Smooth muscle cell (in vitro differentiated cells): ENCODE data around the gene PRRT4. TPM values are rescaled to one million over a fixed set of nuclear protein-coding genes. Genes with fewer than 3 reads are reported as not detected.

Experiments
- DNase-seq: peaks from one replicate; lab custom pipeline; 2025; ENCODE audit not compliant: unreplicated experiment; lab: John Stamatoyannopoulos, UW
- H2AFZ ChIP-seq: fragments of 200-600 bp; sonication (generic); 2 replicates; pipeline ENCODE4 v1.6.0; 2016; ENCODE audit warnings: antibody characterized with exemption, low read depth, mild to moderate bottlenecking
- H3F3A ChIP-seq: fragments of 200-600 bp; sonication (generic); 2 replicates; pipeline ENCODE4 v1.6.0; 2017; ENCODE audit warnings: antibody characterized with exemption, low read depth
- H3K27ac ChIP-seq: fragments of 200-600 bp; sonication (generic); 2 replicates; pipeline ENCODE4 v1.5.1; 2016; ENCODE audit warnings: low read depth, mild to moderate bottlenecking
- H3K27me3 ChIP-seq: fragments of 200-600 bp; sonication (generic); 2 replicates; pipeline ENCODE4 v1.6.1; 2016; ENCODE audit warnings: low read depth, mild to moderate bottlenecking
- H3K36me3 ChIP-seq: fragments of 200-600 bp; sonication (generic); 2 replicates; pipeline ENCODE4 v1.5.1; 2016; ENCODE audit warnings: low read depth
- H3K4me1 ChIP-seq: fragments of 200-600 bp; sonication (generic); 2 replicates; pipeline ENCODE4 v1.5.1; 2016; ENCODE audit warnings: low read depth
- H3K4me2 ChIP-seq: fragments of 200-600 bp; sonication (generic); 2 replicates; pipeline ENCODE4 v1.6.0; 2016; ENCODE audit warnings: mild to moderate bottlenecking
- H3K4me3 ChIP-seq: fragments of 200-600 bp; sonication (generic); 2 replicates; pipeline ENCODE4 v1.5.1; 2016; ENCODE audit warnings: mild to moderate bottlenecking
- H3K79me2 ChIP-seq: fragments of 200-600 bp; sonication (generic); 2 replicates; pipeline ENCODE4 v1.6.0; 2016; ENCODE audit warnings: low read depth, mild to moderate bottlenecking
- H3K9ac ChIP-seq: fragments of 200-600 bp; sonication (generic); 2 replicates; pipeline ENCODE4 v1.6.0; 2016; ENCODE audit warnings: low read depth
- H3K9me3 ChIP-seq: fragments of 200-600 bp; sonication (generic); replicated peaks from 2 replicates; pipeline ENCODE4 v1.5.1; 2016; ENCODE audit warnings: low read depth
- H4K20me1 ChIP-seq: fragments of 200-600 bp; sonication (generic); 2 replicates; pipeline ENCODE4 v1.6.0; 2016; ENCODE audit warnings: low read depth
- WGBS: methylation state at CpG from one replicate; pipeline ENCODE4 v1.1.7; 2016; ENCODE audit warnings: low lambda C conversion rate; 5-methylcytosine and 5-hydroxymethylcytosine counted together
- polyA plus RNA-seq: library from polyadenylated mRNA; unstranded; fragments of >200 nt; fragmentation: Nextera tagmentation; extraction: Ambion mirVana; gene quantifications from 2 replicates; pipeline ENCODE4 v1.2.1, GENCODE V29; 2016
- total RNA-seq: library from RNA; depleted of rRNA; stranded (reverse); fragments of >200 nt; gene quantifications from 2 replicates; pipeline ENCODE4 v1.2.3, GENCODE V29; 2014
- TF ChIP-seq, protein P1 (sequence below): fragments of 200-600 bp; sonication (generic); IDR thresholded peaks from 2 replicates; pipeline ENCODE4 v1.5.1; 2017; ENCODE audit warnings: borderline replicate concordance, mild to moderate bottlenecking, antibody characterized with exemption; ENCODE audit not compliant: insufficient read depth, poor library complexity, severe bottlenecking

The PRRT4 gene
- total and polyA plus RNA-seq, 2 experiments from 2014 or later, result 0.09 to 0.83 TPM

DNA sequence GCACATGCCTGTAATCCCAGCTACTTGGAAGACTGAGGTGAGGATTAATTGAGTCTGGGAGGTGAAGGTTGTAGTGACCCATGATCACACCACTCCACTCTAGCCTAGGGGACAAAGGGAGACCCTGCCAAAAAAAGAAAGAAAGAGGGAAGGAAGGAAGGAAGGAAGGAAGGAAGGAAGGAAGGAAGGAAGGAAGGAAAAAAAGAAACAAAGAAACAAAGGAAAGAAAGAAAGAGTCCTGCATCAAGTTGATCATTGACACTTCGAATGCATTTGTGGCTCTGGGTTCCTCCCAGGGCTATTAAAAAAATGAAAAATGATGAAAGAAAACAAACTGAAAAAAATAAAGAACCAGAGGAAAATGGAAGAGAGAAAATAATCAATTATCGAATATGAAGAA is 3.9 kb upstream of the PRRT4 start:
- no peak overlapping the region for H3K27ac ChIP-seq

DNA sequence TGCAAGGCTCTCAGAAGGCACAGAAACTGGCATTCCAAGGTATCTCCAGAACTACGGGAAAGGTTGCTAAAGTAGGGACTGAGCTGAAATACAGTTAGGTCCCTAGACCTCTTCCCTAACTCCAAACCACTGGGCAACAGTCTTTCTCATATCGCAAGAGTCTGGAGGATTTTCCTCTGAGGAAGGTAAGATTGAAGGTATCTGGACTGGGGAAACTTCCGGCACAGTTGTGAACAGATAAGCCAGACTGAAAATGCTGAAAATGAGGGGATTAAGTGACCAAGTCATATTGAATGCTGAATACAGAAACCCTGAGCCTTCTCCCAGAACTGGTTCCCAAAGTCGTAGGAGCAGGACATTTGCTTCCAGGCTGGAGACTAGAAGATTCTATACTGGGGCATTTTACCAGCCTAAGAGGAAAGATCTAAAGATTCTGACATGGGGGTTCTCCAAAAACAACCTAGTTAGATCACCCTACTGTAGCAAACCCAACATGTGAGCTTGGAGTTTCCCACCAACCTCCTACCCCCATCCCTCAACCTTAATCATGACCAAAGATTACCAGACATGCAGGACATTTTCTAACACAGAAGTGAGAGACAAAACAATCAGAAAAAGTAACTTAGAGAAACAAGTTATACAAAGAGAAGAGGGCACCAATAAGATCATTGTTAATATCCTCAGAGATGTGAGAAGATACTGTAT is 2.8 kb upstream of the PRRT4 start:
- no peaks in the 10 kb centered on the region for H3K9me3 ChIP-seq
- peaks cover 7% of the 10 kb centered on the region for H3K4me1 ChIP-seq
- H3F3A ChIP-seq, result peaks cover 6% of the 10 kb centered on the region
- no peak for DNase-seq
- TF ChIP-seq, protein P1, sequence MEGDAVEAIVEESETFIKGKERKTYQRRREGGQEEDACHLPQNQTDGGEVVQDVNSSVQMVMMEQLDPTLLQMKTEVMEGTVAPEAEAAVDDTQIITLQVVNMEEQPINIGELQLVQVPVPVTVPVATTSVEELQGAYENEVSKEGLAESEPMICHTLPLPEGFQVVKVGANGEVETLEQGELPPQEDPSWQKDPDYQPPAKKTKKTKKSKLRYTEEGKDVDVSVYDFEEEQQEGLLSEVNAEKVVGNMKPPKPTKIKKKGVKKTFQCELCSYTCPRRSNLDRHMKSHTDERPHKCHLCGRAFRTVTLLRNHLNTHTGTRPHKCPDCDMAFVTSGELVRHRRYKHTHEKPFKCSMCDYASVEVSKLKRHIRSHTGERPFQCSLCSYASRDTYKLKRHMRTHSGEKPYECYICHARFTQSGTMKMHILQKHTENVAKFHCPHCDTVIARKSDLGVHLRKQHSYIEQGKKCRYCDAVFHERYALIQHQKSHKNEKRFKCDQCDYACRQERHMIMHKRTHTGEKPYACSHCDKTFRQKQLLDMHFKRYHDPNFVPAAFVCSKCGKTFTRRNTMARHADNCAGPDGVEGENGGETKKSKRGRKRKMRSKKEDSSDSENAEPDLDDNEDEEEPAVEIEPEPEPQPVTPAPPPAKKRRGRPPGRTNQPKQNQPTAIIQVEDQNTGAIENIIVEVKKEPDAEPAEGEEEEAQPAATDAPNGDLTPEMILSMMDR, result no peak
- H3K79me2 ChIP-seq, result no peaks in the 10 kb centered on the region
- no peaks in the 10 kb centered on the region for H3K36me3 ChIP-seq
- no peak overlapping the region for H3K27ac ChIP-seq
- no peak overlapping the region for H3K4me2 ChIP-seq
- H3K9ac ChIP-seq, result no peak overlapping the region
- no peak overlapping the region for H3K4me3 ChIP-seq
- H4K20me1 ChIP-seq, result no peaks in the 10 kb centered on the region
- H3K27me3 ChIP-seq, result peaks cover 63% of the 10 kb centered on the region
- WGBS, result 80% methylated on average over 4 of the region's 4 CpGs
- no peak overlapping the region for H2AFZ ChIP-seq

More for the DNA sequence above, 3.9 kb upstream of the PRRT4 start:
- no peaks in the 10 kb centered on the region for H3K36me3 ChIP-seq
- no peaks in the 10 kb centered on the region for H3K9me3 ChIP-seq
- no peak overlapping the region for H3K4me3 ChIP-seq
- H3K4me1 ChIP-seq, result peaks cover 7% of the 10 kb centered on the region
- no peak for DNase-seq
- H3K4me2 ChIP-seq, result no peak overlapping the region
- H4K20me1 ChIP-seq, result no peaks in the 10 kb centered on the region
- H3K79me2 ChIP-seq, result no peaks in the 10 kb centered on the region
- TF ChIP-seq, protein P1, result no peak
- peaks cover 6% of the 10 kb centered on the region for H3F3A ChIP-seq
- no peak overlapping the region for H3K9ac ChIP-seq
- no peak overlapping the region for H2AFZ ChIP-seq
- H3K27me3 ChIP-seq, result peaks cover 63% of the 10 kb centered on the region
- WGBS, result 86% methylated on average over 2 of the region's 2 CpGs

DNA sequence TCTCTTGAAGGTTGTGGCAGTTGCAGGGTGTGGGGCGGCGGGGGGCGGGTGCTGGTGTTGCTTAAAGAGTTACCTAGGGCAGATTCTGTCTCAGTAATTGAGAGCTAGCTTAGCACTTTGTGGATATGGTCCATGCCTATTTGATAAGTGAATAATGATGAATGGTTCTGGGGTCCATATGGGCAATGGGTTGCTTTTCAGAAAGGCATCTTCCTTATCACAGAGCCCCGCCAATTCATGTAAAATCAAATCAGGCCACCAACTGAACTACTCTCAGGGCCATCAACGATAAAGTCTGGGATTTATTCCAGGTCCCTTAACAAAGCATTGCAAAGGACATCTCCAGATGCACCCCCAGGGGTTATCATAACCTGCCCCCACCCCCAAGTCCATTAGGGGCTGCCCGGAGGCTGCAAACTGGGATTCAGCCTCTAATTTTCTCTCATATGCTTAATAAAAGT is 1.8 kb upstream of the PRRT4 start:
- Histone ChIP-seq H3K4me3 (no peak overlapping the region), H3K27me3 (peaks cover 63% of the 10 kb centered on the region), H3K4me1 (peaks cover 7% of the 10 kb centered on the region), H3K27ac (no peak overlapping the region), H4K20me1 (no peaks in the 10 kb centered on the region), H3K9ac (no peak overlapping the region), H3K9me3 (no peaks in the 10 kb centered on the region), H3K36me3 (no peaks in the 10 kb centered on the region), H3K4me2 (no peak overlapping the region), H3F3A (peaks cover 6% of the 10 kb centered on the region), H3K79me2 (no peaks in the 10 kb centered on the region), H2AFZ (no peak overlapping the region)
- DNase-seq, result no peak
- TF ChIP-seq, protein P1, result no peak
- 82% methylated on average over 6 of the region's 6 CpGs for WGBS

DNA sequence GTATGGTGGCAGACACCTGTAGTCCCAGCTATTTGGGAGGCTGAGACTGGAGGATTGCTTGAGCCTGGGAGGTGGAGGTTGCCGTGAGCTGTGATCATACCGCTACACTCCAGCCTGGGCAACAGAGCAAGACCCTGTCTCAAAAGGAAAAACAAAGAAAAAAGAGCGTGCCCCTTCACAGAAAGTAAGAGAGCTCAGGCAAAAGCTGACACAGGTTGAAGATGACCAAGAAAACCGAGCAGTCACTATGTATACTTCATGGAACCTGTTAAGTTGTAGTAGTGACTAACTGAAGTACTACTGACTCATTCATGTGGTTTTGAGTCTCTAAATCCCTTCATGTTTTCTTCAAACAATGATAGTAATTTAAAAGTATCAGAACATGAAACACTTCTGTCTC is 1.2 kb upstream of the PRRT4 start:
- Histone ChIP-seq H3K79me2 (no peaks in the 10 kb centered on the region), H3F3A (peaks cover 6% of the 10 kb centered on the region), H3K4me3 (no peak overlapping the region), H3K9me3 (no peaks in the 10 kb centered on the region), H3K36me3 (no peaks in the 10 kb centered on the region), H4K20me1 (no peaks in the 10 kb centered on the region), H3K27ac (no peak overlapping the region), H3K27me3 (peaks cover 59% of the 10 kb centered on the region), H2AFZ (no peak overlapping the region), H3K4me1 (peaks cover 7% of the 10 kb centered on the region), H3K4me2 (no peak overlapping the region), H3K9ac (no peak overlapping the region)
- TF ChIP-seq, protein P1, result no peak
- DNase-seq, result no peak
- WGBS, result 76% methylated on average over 4 of the region's 4 CpGs
